GM15510 (cell line): Measurements from ENCODE around the gene TFIP11.

Experiments
- POLR2A ChIP-seq: IDR thresholded peaks from 3 replicates; pipeline ENCODE4 v1.6.1; 2011; ENCODE audit warnings: borderline replicate concordance; ENCODE audit not compliant: insufficient read length; ENCODE audit errors: extremely low read depth

TFIP11 gene

GRCh38 chr22:26547837-26548236 lies 35.6 kb upstream of the TFIP11 start:
- TF ChIP-seq POLR2A = no peak

- TF ChIP-seq POLR2A = no peak
These were observed 35.2 kb upstream of the TFIP11 start for GRCh38 chr22:26547426-26547825.

- no peak for TF ChIP-seq POLR2A
These were observed 34.0 kb upstream of the TFIP11 start for GRCh38 chr22:26546282-26546681.

DNA sequence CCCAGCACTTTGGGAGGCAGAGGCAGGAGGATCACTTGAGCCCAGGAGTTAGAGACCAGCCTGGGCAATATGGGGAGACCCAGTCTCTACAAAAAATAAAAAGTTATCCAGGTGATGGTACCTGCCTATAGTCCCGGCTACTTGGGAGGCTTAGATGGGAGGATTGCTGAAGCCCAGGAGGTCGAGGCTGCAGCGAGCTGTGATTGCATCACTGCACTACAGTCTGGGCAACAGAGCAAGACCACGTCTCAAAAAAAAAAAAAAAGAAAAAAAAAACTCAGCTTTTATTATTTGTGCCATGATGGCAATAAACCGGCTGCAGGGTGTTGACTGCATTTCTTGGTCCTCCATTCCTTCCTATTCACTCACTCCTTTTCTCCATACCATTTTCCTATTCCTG lies 33.6 kb upstream of the TFIP11 start:
- no peak for TF ChIP-seq POLR2A

DNA sequence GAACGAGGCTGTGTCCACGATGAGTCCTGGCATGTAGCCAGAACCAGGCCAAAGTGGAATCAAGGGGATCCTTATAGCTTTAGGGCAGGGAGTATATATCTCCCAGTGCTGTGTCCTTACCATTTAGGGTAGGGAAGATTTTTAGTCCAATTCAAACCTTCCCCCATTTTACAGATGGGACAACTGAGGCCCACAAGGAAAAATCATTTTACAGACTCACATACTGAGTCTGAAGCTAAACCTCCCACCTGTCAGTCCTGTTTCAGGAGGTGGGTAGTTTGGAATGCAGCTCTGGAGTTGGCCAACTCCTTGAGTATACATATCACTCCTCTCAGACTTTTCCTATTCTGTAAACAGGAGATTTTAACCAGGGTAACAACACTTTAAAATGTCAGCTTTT lies 33.1 kb upstream of the TFIP11 start:
- no peak for TF ChIP-seq POLR2A

DNA sequence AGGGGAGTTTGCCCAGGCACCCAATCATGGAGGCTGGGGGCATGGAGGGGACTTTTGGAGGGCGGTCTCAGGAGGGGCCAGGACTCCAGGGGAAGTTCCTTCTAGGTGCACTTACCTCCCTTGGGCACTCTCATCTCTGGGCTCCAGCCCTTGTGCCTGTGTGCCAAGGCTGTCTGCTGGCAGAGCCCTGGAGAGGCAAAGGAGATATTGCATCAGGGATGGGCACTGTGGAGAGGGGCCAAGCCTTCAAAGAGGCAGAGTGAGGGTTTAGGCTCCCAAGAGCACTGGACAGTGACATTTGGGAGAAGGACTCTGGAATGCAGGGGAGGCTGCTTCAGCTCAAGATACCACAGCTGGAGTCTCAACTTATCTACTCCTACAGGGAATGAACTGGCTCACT lies 32.2 kb upstream of the TFIP11 start:
- TF ChIP-seq POLR2A = no peak

DNA sequence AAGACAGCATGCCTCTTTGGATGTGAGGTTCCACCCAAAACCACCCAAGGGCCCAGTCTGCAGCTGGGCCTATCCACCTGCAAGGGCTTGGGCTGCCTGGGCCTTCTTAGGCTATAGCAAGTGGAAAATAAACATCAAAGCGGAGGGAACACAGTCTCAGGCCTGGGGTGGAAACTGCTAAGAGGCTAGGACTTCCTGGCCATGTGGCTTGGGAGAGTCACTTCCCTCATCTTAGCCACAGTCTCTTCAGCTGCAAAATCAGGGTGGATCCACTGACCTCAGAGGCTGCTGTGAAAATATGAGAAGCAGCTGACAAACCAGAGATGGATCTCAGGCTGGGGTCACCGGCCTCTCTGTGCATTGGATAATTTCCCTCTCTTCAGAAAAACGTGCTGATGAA lies 30.6 kb upstream of the TFIP11 start:
- TF ChIP-seq POLR2A = no peak

DNA sequence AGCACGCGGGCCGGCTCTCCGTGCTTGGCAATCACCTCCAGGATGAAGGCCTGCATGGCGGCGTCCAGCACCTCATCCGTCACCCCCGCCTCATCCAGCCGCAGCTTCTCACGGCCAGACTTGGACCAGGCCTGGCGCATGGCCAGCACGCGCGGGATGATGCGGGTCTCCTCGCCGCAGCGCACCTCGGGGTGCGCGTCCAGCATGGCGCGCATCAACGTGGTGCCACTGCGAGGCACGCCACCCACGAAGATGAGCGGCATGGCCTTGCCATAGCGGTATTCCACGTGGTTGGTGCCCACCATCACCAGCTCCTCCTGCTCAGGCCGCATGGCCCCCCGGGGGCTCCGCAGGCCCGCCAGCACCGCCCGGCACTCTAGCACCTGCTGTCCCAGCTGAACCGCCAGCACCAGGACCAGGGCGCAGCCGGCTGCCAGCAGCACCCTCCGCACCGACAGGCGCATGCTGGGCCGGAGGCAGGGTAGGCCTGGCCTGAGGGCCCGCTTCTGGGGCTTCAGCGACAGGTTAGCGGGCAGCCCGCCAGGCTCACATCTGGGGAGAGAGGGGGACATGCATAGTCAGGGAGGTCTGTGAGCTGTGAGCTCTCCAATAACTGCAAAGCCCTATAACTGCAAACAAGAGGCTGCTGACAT lies 29.0 kb upstream of the TFIP11 start:
- no peak for TF ChIP-seq POLR2A

DNA sequence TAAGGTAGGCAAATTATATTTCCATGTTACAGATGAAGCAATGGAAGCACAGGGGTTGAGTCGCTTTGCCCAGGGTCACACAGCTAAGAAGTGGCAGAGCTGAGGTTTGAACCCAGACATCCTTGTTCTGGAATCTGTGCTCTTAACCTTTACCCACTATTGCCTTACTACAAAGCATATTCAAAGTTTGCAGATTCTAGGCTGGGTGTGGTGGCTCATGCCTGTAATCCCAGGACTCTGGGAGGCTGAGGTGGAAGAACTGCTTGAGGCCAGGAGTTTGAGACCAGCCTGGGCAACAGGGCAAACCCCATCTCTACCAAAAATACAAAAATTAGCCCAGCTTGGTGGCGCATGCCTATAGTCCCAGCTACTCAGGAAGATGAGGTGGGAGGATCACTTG lies 27.8 kb upstream of the TFIP11 start:
- TF ChIP-seq POLR2A = no peak

GRCh38 chr22:26536762-26537134 lies 24.5 kb upstream of the TFIP11 start:
- no peak for TF ChIP-seq POLR2A

DNA sequence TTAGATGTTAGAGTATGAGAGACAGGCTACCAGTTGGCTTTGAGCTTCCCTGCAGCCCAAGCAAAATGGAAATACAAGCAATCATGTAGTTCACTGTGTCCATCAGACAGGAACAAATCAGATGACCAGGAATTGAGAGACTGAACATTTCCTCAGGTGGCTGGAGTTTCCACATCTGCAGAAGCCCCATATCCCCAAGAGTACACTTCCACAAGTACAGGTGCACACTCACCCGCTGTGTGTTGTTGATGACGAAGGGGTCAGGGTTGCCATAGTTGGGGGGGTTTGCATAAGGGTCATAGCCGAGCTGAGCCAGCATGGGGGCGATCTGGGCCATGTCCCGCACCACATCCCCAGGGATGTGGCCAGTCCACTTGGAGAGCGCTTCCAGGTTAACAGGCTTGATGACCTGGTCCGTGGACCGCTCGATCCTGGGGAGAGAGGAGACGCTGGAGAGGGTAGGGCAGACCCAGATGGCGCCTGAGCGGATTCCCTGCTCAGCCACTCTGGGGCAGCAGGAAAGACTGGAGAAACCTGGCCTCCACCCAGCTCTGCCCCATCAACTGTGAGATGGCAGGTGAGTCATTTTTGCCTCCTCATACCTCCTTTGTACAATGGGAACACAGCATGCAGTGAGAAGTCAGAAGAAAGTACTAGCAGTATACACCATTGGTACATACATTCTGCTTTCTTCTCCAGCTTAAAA lies 23.9 kb upstream of the TFIP11 start:
- TF ChIP-seq POLR2A = no peak

- no peak for TF ChIP-seq POLR2A
These were observed 23.3 kb upstream of the TFIP11 start for GRCh38 chr22:26535603-26535908.

DNA sequence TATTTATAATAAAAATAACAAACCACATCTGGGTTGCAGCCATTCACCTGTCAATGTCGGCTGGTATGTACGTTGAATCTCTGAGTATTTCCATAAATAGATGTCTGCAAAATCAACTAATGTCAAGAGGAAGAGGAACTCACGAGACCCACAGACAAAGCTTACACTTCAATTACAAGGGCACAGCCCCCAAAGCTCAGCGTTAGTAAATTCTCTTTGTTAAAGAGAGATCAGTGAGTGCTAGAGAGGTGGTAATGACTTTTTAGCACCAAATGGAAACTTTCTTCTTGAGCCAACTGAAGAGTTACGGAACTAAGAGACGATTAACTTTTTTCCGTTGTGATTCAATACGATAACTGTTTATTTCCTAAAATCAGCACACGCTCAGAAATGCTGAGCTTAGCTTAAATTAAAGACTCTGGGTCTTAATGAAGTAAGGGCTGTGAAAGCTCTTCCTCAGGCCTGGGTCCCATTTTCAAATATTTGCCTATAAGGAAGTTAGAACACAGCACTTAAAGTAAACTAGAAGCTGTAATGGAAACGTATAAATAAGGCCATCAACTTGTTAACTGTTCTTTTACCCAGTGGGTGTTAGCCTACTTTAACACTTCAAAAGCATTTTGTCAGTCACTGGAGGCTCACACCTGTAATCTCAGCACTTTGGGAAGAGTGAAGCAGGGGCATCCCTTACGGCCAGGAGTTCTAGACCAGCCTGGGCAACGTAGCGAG lies 22.8 kb upstream of the TFIP11 start:
- no peak for TF ChIP-seq POLR2A

DNA sequence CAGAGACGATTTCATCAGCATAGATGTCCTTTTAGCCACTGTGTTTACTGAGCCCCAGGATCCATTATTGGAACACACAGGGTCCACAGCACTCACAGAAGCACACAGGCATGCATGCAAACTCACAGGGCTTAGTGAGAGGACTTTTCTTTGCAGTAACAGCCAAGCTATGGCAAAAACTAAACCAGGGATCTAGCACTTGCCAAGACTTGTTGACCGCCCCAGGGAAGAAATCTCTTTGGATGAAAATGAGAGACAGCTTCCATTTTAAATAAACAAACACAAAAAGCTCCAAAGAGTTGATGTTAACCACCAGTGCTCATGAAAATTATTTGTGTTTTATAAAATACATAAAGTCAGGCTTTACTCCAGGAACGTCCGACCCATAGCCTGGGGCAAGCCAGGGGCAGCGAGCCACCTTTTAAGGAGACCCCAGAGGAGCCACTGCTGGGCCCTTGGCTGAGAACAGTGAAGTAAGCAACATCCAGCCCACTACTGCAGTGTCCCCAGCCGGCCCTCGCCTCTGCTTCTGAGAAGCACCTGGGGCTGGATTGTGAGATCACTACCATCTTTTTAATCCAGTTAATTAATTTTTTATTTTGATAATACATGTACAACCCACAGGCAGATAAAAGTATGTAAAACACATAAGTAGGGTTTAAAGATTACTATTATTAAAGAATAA lies 22.0 kb upstream of the TFIP11 start:
- no peak for TF ChIP-seq POLR2A

DNA sequence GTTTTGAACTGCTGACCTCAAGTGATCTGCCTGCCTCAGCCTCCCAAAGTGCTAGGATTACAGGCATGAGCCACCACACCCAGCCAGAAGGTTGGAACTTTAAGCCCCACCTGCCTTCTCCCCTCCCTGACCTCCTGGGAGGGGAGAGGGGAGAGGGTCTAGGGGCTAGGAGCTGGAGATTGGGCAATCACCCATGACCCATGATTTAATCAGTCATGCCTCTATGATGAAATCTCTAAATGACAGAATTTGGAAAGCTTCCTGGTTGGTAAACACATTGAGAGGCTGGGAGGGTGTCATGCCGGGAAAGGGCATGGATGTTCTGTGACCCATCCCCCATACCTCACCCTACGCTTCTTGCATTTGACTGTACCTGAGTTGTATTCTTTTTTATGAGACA lies 17.1 kb upstream of the TFIP11 start:
- no peak for TF ChIP-seq POLR2A
